NT2/D1 (cell line): ENCODE results near the gene OR10G2.

Experiments used
- DNase-seq: peaks from one replicate; pipeline ENCODE4 v3.0.0-alpha.2; 2011; ENCODE audit warnings: low read depth, low spot score
- H3K27me3 ChIP-seq: 2 replicates; pipeline ENCODE4 v1.6.0; 2011; ENCODE audit warnings: mild to moderate bottlenecking; ENCODE audit not compliant: insufficient read length, insufficient read depth
- H3K36me3 ChIP-seq: 2 replicates; pipeline ENCODE4 v1.6.1; 2011; ENCODE audit warnings: mild to moderate bottlenecking, low read length, mixed read lengths; ENCODE audit not compliant: insufficient read depth, insufficient read length
- H3K4me1 ChIP-seq: 2 replicates; pipeline ENCODE4 v1.5.1; 2011; ENCODE audit not compliant: insufficient read depth, insufficient read length
- H3K4me3 ChIP-seq: 2 replicates; pipeline ENCODE4 v1.5.1; 2011; ENCODE audit warnings: low read depth; ENCODE audit not compliant: insufficient read length
- H3K9ac ChIP-seq: 2 replicates; pipeline ENCODE4 v1.6.0; 2011; ENCODE audit warnings: low read depth; ENCODE audit not compliant: insufficient read length
- H3K9me3 ChIP-seq: 2 replicates; pipeline ENCODE4 v1.5.1; 2011; ENCODE audit warnings: mild to moderate bottlenecking, low read length; ENCODE audit not compliant: insufficient read depth
- SUZ12 ChIP-seq: IDR thresholded peaks from 2 replicates; pipeline ENCODE4 v1.6.1; 2011; ENCODE audit not compliant: insufficient read length, insufficient read depth; ENCODE audit errors: extremely low read depth
- YY1 ChIP-seq: IDR thresholded peaks from 2 replicates; pipeline ENCODE4 v1.6.1; 2011; ENCODE audit not compliant: insufficient read length, insufficient read depth
- ZNF274 ChIP-seq: IDR thresholded peaks from 2 replicates; pipeline ENCODE4 v1.6.1; 2011; ENCODE audit warnings: mild to moderate bottlenecking, low read depth, low read length

The OR10G2 gene

GRCh38 chr14:21668377-21668776 is 33.6 kb upstream of the OR10G2 start:
- no peaks in the 10 kb centered on the region for H3K27me3 ChIP-seq
- no peaks in the 10 kb centered on the region for H3K9me3 ChIP-seq
- no peaks in the 10 kb centered on the region for H3K4me1 ChIP-seq
- H3K36me3 ChIP-seq, result no peaks in the 10 kb centered on the region
- H3K4me3 ChIP-seq, result no peak overlapping the region
- no peak overlapping the region for H3K9ac ChIP-seq
- no peak for DNase-seq
- TF ChIP-seq YY1 (no peak), SUZ12 (no peak), ZNF274 (no peak)

GRCh38 chr14:21656980-21657379 is 22.2 kb upstream of the OR10G2 start:
- TF ChIP-seq SUZ12, result no peak
- TF ChIP-seq ZNF274, result no peak
- no peak for TF ChIP-seq YY1
- Histone ChIP-seq H3K27me3 (no peaks in the 10 kb centered on the region), H3K4me3 (no peak overlapping the region), H3K36me3 (no peaks in the 10 kb centered on the region), H3K4me1 (no peaks in the 10 kb centered on the region), H3K9ac (no peak overlapping the region), H3K9me3 (no peaks in the 10 kb centered on the region)
- DNase-seq, result no peak

- no peak for DNase-seq
- H3K4me3 ChIP-seq, result no peak overlapping the region
- no peaks in the 10 kb centered on the region for H3K9me3 ChIP-seq
- no peak for TF ChIP-seq ZNF274
- no peak for TF ChIP-seq SUZ12
- no peak for TF ChIP-seq YY1
- H3K4me1 ChIP-seq, result no peaks in the 10 kb centered on the region
- H3K9ac ChIP-seq, result no peak overlapping the region
- no peaks in the 10 kb centered on the region for H3K36me3 ChIP-seq
- no peaks in the 10 kb centered on the region for H3K27me3 ChIP-seq
These were observed 19.5 kb upstream of the OR10G2 start for GRCh38 chr14:21654215-21654614.

GRCh38 chr14:21653331-21653885 is 18.7 kb upstream of the OR10G2 start, which contains the start of gene OR4E2:
OR4E2 (plus strand) TSS chr14:21653835; CDS start chr14:21665083, 11,248 bp downstream.
- TF ChIP-seq SUZ12 (no peak), ZNF274 (no peak), YY1 (no peak)
- Histone ChIP-seq H3K36me3 (no peaks in the 10 kb centered on the region), H3K9ac (no peak within 1 kb of the TSS)

GRCh38 chr14:21652209-21652808 is 17.6 kb upstream of the OR10G2 start:
- no peaks in the 10 kb centered on the region for H3K36me3 ChIP-seq
- H3K4me1 ChIP-seq, result no peaks in the 10 kb centered on the region
- no peaks in the 10 kb centered on the region for H3K9me3 ChIP-seq
- H3K9ac ChIP-seq, result no peak overlapping the region
- no peak overlapping the region for H3K4me3 ChIP-seq
- no peak for DNase-seq
- TF ChIP-seq ZNF274 (no peak), YY1 (no peak), SUZ12 (no peak)
- H3K27me3 ChIP-seq, result no peaks in the 10 kb centered on the region

More at GRCh38 chr14:21653331-21653885, 18.7 kb upstream of the OR10G2 start, which contains the start of gene OR4E2:
- no peak within 1 kb of the TSS for H3K4me3 ChIP-seq
- no peaks in the 10 kb centered on the region for H3K4me1 ChIP-seq
- no peak for DNase-seq
- no peaks in the 10 kb centered on the region for H3K9me3 ChIP-seq
- no peaks in the 10 kb centered on the region for H3K27me3 ChIP-seq

- H3K4me1 ChIP-seq, result no peaks in the 10 kb centered on the region
- H3K9me3 ChIP-seq, result no peaks in the 10 kb centered on the region
- no peaks in the 10 kb centered on the region for H3K36me3 ChIP-seq
- no peak for DNase-seq
- TF ChIP-seq YY1 (no peak), ZNF274 (no peak), SUZ12 (no peak)
- H3K27me3 ChIP-seq, result no peaks in the 10 kb centered on the region
- H3K4me3 ChIP-seq, result no peak overlapping the region
- no peak overlapping the region for H3K9ac ChIP-seq
These were observed 12.6 kb upstream of the OR10G2 start for GRCh38 chr14:21647380-21647779.

GRCh38 chr14:21643407-21643806 is 8.7 kb upstream of the OR10G2 start:
- no peak for DNase-seq
- Histone ChIP-seq H3K4me1 (no peaks in the 10 kb centered on the region), H3K4me3 (no peak overlapping the region), H3K9me3 (no peaks in the 10 kb centered on the region), H3K27me3 (no peaks in the 10 kb centered on the region), H3K36me3 (no peaks in the 10 kb centered on the region), H3K9ac (no peak overlapping the region)
- TF ChIP-seq YY1, result no peak
- no peak for TF ChIP-seq ZNF274
- TF ChIP-seq SUZ12, result no peak
